Measurements from ENCODE around the gene SPATS1. TPM values are rescaled to one million over a fixed set of nuclear protein-coding genes. Genes with fewer than 3 reads are reported as not detected.

Gene SPATS1, protein sequence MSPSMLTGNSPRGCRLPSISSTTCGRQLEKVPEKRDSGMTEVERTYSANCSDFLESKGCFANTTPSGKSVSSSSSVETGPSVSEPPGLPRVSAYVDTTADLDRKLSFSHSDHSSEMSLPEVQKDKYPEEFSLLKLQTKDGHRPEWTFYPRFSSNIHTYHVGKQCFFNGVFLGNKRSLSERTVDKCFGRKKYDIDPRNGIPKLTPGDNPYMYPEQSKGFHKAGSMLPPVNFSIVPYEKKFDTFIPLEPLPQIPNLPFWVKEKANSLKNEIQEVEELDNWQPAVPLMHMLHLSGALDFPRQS
- not detected for polyA plus RNA-seq (ENCODE audit: low read depth in 6 of 6)

DNA sequence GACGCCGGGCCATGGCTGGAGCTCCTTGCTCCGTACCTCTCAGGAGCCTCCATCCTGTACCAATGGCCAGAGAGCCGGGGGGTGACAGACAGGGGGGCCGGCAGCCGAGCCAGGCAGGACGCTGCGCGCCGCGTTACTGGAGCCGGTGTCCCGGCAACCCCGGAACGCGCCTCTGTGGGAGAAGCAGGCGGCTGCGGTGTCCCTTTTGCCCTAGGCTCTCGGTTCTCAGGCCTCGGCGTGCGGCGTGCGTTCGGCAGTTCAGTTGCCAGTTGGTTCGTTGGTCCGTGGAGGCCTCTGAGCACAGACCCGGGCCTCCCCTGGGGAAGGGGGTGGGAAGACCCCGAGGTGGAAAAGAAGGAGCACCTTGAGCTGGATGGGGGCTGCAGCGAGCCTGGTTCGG is at the start of gene SPATS1:
Gene SPATS1 (plus strand): TSS at position 162 of the 400 bp plus-strand sequence. CDS start 446 bp downstream, outside the sequence.
- Mint-ChIP-seq H3K27ac (peak within 1 kb of the TSS in 1 of 6 donors; percentile 52), H3K4me1 (no peaks in the 10 kb centered on the region), H3K27me3 (peaks cover 43 to 47% (median 44%) of the 10 kb centered on the region in 3 donors), H3K4me3 (no peak within 1 kb of the TSS), H3K9me3 (peaks cover 0 to 2% (median 0%) of the 10 kb centered on the region in 7 donors), H3K36me3 (no peaks in the 10 kb centered on the region)
- DNase-seq (no peak), ATAC-seq (ENCODE audit: low read depth in 2 of 2) (no peak)

DNA sequence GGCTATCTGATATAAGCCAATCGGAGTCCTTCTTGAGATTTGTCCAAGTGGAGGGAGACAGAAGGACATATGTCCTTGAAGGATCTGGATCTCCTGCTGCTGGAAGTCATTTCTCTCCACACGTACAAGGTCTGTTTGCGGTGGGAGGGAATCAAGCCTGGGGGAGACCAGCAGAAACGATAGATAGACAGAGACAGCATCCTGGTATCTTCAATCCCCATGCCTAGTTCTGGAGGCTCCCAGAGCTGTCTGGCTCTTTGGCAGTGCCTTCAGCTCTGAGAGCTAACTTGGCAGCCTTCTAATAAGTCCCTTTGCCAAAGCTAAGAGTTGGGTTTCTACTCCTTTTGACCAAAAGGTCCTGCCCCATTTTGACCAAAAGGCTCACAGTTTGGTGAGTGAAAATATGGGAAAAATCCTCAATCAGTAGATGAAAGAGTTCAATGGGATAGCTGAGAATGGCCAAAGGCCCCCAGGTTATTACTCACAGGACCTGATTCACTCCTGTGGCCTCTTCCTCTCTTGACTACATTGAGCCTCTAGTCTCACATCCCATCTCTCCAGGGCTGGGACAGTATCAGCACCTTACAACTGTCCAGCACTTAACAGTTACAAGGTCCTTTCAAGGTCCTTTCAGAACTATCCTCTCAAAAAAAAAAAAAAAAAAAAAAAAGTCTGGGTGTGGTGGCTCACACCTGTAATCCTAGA is 49.6 kb upstream of the SPATS1 start:
- ATAC-seq (ENCODE audit: low read depth in 2 of 2) (no peak), DNase-seq (no peak)
- peaks cover 0 to 3% (median 0%) of the 10 kb centered on the region in 7 donors for H3K9me3 Mint-ChIP-seq
- H3K27ac Mint-ChIP-seq, result no peak overlapping the region
- peaks cover 58 to 81% (median 67%) of the 10 kb centered on the region in 3 donors for H3K27me3 Mint-ChIP-seq
- H3K4me1 Mint-ChIP-seq, result peaks cover 10 to 13% (median 11%) of the 10 kb centered on the region in 3 donors
- no peak overlapping the region for H3K4me3 Mint-ChIP-seq
- H3K36me3 Mint-ChIP-seq, result no peaks in the 10 kb centered on the region

DNA sequence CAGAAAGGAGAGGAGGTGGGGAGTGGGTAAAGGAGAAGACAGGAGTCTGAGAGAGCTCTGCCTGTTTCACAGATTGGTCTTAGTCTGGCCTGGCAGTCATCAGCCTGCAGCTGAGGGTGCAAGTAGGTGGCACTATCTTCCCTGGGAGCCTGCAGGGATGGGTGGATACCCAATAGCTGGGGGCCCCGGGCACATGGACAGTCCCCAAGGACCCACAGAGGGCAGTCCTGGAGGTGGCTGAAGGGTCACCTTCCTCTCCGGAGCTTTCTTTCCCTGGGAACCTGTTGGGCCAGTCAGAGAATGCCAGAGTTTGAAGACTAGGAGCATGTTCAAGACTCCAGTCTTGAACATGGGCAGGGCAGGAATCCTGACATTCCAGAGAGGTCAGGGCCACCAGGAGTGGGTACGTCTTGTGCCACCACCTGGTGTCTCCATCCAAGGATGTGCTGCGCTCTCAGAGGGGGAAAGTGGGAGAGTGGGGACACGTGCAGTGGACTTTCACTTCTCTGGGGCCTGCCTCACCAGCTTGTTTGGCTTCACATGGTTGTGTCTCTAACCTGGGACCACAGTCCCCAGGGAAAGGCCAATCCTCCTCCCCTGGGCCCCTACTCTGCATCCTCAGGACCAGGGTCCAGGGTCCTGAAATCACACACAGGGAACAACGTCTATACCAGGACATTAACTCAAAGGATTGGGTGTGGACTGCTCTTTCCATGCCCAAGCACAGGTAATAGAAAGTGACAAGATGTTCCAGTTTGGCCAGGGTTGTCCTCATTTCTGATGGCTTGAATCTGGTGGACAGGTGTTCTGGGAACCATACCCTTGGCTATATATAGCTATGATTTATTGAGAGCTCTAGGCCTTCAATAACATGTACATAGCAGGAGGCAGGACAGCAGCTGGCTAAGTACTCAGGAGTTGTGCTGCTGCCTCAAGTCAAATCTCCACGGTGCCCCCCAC is 47.3 kb upstream of the SPATS1 start:
- ATAC-seq (ENCODE audit: low read depth in 2 of 2) (no peak), DNase-seq (no peak)
- Mint-ChIP-seq H3K9me3 (peaks cover 0 to 3% (median 0%) of the 10 kb centered on the region in 7 donors), H3K27ac (peak overlapping the region in 1 of 6 donors; percentile 54), H3K4me1 (peaks cover 10 to 18% (median 15%) of the 10 kb centered on the region in 3 donors), H3K27me3 (peaks cover 46 to 77% (median 66%) of the 10 kb centered on the region in 3 donors), H3K4me3 (no peak overlapping the region), H3K36me3 (peaks cover 0 to 8% of the 10 kb centered on the region in 2 donors)

DNA sequence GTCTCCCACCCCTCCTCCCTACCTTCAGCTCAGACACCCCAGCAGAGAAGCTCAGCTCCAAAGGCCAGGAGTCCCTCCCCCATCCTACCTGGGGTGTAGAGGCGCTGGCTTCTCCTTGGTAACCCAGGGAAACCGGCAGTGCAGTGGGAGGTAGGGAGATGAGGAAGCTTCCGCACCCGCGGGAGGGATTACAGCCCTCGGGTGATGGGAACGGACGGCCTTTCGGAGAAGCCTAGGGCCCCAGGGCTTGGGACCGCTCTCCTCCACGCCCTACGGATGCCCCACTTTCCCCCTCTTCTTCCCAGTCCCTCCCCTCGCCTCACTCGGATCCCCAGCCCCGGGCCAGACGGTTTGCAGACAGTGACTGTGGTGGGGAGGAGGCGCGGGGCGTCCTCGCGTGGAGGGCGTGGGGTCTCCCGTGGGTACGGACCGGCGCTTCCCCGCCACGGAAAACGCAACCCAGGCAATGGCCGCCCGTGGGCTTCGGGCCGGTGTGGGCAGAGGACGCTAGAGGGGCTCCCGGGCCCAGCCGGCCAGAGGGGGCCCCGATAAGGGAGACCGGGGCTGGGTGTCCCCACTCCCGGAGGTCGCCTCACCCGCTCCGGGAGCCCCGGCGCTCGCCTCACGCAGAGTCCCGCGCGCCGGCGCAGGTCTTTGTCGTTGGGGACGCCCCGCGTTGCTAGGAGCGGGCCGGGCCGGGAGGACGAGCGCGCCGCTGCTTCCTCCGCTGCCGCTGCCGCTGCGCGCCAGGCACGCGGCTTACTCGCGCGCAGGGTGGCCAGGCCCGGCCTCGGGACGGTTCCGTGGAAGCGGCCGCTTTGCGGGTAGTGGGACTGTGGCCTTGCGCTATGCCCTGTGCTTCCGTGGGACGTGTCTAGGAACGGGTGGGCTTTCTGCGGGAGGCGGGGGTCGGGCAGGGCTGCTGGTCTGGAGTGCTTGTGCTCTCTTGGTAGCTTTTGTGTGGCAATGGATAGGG is 45.1 kb upstream of the SPATS1 start:
- peaks cover 33 to 55% (median 43%) of the 10 kb centered on the region in 3 donors for H3K27me3 Mint-ChIP-seq
- peaks cover 10 to 20% (median 18%) of the 10 kb centered on the region in 3 donors for H3K4me1 Mint-ChIP-seq
- ATAC-seq (ENCODE audit: low read depth in 2 of 2) (peak; percentile 86 to 91), DNase-seq (peak; percentile 35)
- peaks cover 0 to 26% of the 10 kb centered on the region in 2 donors for H3K36me3 Mint-ChIP-seq
- peaks cover 0 to 3% (median 0%) of the 10 kb centered on the region in 7 donors for H3K9me3 Mint-ChIP-seq
- peak overlapping the region in 2 of 6 donors; percentile 47 to 74 for H3K27ac Mint-ChIP-seq
- peak overlapping the region in 7 of 8 donors; percentile 42 to 80 (median 58) for H3K4me3 Mint-ChIP-seq

DNA sequence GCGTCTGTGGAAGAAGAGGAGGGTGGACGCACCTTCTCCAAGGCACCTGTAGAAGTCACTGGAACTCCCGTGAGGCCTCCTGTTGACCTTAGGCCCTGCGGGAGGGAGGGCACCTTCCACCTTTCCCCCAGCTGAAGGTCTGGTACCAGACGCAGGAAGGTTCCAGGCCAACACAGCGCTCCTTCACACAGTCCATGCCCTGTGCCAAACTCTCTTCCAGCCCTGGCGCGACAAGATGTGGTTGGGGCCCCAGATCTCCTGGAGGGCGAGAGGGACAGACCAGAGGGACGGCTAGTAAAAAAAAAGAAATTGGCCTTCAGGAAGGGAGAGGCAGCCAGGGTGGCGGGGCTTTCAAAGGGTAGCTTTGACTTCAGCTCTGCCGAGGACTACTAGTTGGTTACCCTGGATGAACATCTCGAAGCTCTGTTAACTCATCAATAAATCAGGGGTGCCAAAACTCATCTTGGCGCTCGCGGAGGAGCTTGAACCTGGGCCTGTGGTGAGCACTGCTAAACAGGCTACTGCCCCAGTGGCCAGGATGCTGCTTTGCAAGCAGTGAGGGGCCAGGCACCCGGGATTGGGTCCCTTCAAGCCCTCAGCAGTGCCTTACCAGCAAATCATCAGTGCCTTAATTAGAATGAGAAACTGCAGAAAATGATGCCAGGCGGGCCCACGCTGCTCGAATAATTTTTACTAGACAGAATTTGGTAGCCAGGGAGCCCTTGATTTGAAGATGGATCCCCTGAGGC is 44.2 kb upstream of the SPATS1 start:
- Mint-ChIP-seq H3K4me1 (peaks cover 10 to 20% (median 18%) of the 10 kb centered on the region in 3 donors), H3K4me3 (peak overlapping the region in 7 of 8 donors; percentile 42 to 78 (median 64)), H3K36me3 (peaks cover 0 to 28% of the 10 kb centered on the region in 2 donors), H3K27ac (peak overlapping the region in 1 of 6 donors; percentile 74), H3K9me3 (peaks cover 0 to 3% (median 0%) of the 10 kb centered on the region in 7 donors), H3K27me3 (peaks cover 30 to 49% (median 39%) of the 10 kb centered on the region in 3 donors)
- ATAC-seq (ENCODE audit: low read depth in 2 of 2), result no peak
- no peak for DNase-seq

DNA sequence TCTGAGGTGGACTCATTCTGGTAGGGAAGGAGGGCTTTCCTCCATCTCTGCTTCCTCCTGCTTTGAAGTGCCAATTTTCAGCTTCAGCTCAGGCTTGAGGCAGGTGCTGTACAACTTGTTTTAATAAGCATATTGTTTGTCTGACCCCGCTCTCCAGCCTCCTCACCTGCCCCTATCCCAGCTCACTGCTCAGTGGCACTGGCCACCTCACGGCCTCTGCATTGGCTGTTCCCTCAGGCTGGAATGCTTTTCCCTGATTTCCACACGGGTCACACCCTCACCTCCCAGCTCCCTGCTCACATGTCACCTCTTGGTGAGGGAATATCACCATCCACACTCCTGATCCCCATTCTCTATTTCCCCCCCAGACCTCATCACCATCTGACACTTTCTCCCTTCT is 43.6 kb upstream of the SPATS1 start:
- Mint-ChIP-seq H3K4me1 (peaks cover 10 to 20% (median 18%) of the 10 kb centered on the region in 3 donors), H3K36me3 (peaks cover 0 to 33% of the 10 kb centered on the region in 2 donors), H3K27ac (no peak overlapping the region), H3K4me3 (peak overlapping the region in 3 of 8 donors; percentile 5 to 55 (median 55)), H3K9me3 (peaks cover 0 to 3% (median 0%) of the 10 kb centered on the region in 7 donors), H3K27me3 (peaks cover 26 to 43% (median 39%) of the 10 kb centered on the region in 3 donors)
- DNase-seq (no peak), ATAC-seq (ENCODE audit: low read depth in 2 of 2) (no peak)

DNA sequence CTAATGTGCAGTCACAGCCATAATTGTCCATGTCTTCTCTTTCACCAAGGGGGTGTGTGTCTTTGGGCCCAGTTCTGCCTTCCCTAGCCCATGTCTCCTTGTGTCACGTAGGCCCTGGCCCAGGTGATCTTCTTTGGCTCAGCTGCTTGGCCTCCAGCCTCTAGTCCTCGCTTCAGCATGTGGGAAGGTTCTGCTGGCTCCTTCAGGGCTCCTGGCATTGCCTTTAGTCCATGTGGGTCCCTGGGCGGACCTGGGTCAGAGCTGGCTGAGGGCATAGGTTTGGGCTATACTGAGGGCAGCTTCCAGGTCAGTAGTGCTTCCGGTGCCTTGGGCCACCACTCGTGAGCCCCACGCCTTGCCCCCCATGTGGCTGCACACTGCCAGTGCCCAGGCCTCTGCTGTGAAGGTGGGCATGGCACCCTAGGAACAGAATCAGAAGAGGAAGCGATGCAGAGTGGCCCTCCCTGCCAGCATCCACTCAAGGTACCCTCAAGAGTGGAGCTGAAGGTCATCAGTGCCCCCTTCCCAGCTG is 42.1 kb upstream of the SPATS1 start:
- Mint-ChIP-seq H3K4me3 (peak overlapping the region in 1 of 8 donors; percentile 69), H3K27ac (peak overlapping the region in 1 of 6 donors; percentile 78), H3K9me3 (peaks cover 0 to 1% (median 0%) of the 10 kb centered on the region in 7 donors), H3K4me1 (peaks cover 10 to 20% (median 18%) of the 10 kb centered on the region in 3 donors), H3K36me3 (peaks cover 0 to 33% of the 10 kb centered on the region in 2 donors), H3K27me3 (peaks cover 16 to 31% (median 27%) of the 10 kb centered on the region in 3 donors)
- DNase-seq, result no peak
- no peak for ATAC-seq (ENCODE audit: low read depth in 2 of 2)

DNA sequence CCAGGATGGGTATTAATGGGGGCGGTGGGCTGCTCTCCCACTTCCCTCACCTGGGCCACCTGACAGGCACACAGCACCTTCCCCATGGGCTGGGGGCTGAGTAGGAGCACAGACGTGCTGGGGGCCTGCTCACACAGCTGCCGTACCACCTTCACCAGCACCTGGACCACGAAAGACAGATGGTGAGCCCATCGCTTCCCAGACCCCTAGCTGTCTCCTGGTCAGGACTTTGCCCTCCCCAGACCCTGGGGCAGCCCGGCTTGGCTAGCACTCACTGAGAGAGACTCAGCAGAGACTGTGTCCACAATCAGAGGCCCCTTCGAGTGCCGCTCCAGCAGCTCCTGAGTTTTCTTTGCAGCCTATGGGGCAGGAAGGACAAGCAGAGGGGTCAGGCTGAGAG is 41.3 kb upstream of the SPATS1 start:
- H3K27me3 Mint-ChIP-seq, result peaks cover 11 to 23% (median 19%) of the 10 kb centered on the region in 3 donors
- H3K4me3 Mint-ChIP-seq, result no peak overlapping the region
- peaks cover 10 to 20% (median 18%) of the 10 kb centered on the region in 3 donors for H3K4me1 Mint-ChIP-seq
- DNase-seq (no peak), ATAC-seq (ENCODE audit: low read depth in 2 of 2) (no peak)
- H3K36me3 Mint-ChIP-seq, result peaks cover 0 to 33% of the 10 kb centered on the region in 2 donors
- H3K27ac Mint-ChIP-seq, result no peak overlapping the region
- peaks cover 0 to 1% (median 0%) of the 10 kb centered on the region in 7 donors for H3K9me3 Mint-ChIP-seq

DNA sequence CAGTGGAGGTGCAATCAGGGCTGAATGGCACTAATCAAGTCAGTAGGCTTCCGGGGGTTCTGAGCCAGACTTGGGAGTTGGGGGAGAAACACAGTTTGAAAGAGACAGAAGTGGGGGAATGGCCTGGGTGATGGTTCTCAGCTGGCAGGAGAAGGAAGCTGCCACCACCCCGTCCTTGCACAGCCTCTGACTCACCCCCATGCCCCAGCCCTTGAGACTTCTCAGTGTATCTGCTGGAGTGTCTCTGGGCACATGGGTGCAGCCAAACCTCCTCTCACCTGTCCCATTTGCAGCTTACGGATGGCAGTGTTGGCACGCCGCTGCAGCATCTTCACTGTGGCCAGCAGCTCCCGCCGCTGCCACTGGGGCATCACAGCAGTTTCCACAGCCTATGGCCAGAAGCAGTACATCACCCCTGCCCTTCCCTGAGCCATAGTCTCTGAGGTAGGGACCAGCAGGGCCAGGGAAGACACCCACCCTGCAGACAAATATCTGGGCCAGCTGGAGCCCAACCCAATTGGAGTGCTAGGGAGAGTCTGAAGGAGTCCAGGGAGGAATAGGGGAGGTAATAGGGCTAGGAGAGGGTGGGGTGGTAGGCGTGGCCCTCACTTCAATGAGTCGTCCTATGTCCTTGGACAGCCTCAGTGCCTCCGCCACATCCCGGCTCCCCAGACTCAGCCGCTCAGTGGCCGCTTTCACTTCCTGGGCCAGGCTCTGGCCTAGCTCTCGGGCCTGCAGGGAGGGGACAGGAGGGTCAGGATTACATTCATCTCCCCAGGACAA is 40.5 kb upstream of the SPATS1 start:
- Mint-ChIP-seq H3K27me3 (peaks cover 4 to 14% (median 11%) of the 10 kb centered on the region in 3 donors), H3K9me3 (no peaks in the 10 kb centered on the region), H3K36me3 (peaks cover 0 to 33% of the 10 kb centered on the region in 2 donors), H3K4me1 (peaks cover 2 to 14% (median 10%) of the 10 kb centered on the region in 3 donors), H3K4me3 (no peak overlapping the region), H3K27ac (no peak overlapping the region)
- DNase-seq (no peak), ATAC-seq (ENCODE audit: low read depth in 2 of 2) (no peak)

DNA sequence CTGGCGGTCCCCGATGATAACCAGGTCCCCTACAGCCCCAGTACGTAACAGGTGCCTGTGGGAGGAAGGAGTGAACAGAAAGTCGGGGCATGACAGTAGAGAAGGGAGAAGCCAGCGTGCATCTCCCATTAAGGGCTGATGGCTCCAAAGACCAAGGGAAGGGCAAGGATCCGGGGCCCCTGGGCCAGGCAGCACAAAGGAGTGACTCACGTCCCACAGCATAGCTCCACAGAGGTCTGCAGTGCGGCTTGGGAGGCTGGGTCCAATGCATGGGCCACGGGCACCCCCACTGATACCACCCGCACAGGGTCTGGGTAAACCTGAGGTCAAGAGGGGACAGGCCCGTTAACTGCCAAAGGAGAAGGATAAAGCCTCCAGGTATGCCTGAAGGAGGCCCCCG is 39.6 kb upstream of the SPATS1 start:
- Mint-ChIP-seq H3K27me3 (peaks cover 4 to 10% (median 6%) of the 10 kb centered on the region in 3 donors), H3K4me1 (peaks cover 0 to 7% (median 6%) of the 10 kb centered on the region in 3 donors), H3K27ac (no peak overlapping the region), H3K36me3 (peaks cover 0 to 33% of the 10 kb centered on the region in 2 donors), H3K4me3 (no peak overlapping the region), H3K9me3 (no peaks in the 10 kb centered on the region)
- DNase-seq (no peak), ATAC-seq (ENCODE audit: low read depth in 2 of 2) (no peak)

Data from naive B cell (primary cell).